Esophagus muscularis mucosa (tissue), 4 donors: ENCODE results near the gene NIN. TPM values are rescaled to one million over a fixed set of nuclear protein-coding genes. Genes with fewer than 3 reads are reported as not detected.

ENCODE experiments used
- DNase-seq: peaks from one replicate; pipeline ENCODE4 v3.0.0-alpha.2; 2017; ENCODE audit errors: extremely low spot score
- H3K27ac ChIP-seq, 4 donors: fragments of 200-600 bp; sonication (generic); replicated peaks in 1 of 4; 1 replicate in 3 of 4; 2 replicates in 1 of 4; pipeline ENCODE4 v1.5.1; 2016 to 2019; ENCODE audit warnings: mild to moderate bottlenecking in 1 of 4
- H3K27me3 ChIP-seq, 4 donors: fragments of 200-600 bp; sonication (generic); one replicate each; pipeline versions ENCODE4 v1.5.1 to v1.6.0; 2016 to 2019
- H3K36me3 ChIP-seq, 4 donors: fragments of 200-600 bp; sonication (generic); one replicate each; pipeline ENCODE4 v1.5.1; 2016 to 2019
- H3K4me1 ChIP-seq, 4 donors: fragments of 200-600 bp; sonication (generic); one replicate each; pipeline ENCODE4 v1.5.1; 2016 to 2019
- H3K4me3 ChIP-seq, 4 donors: fragments of 200-600 bp; sonication (generic); 1 replicate in 2 of 4; 2 replicates in 2 of 4; pipeline ENCODE4 v1.5.1; 2016 to 2019; ENCODE audit warnings: mild to moderate bottlenecking in 4 of 4, moderate library complexity in 1 of 4
- H3K9me3 ChIP-seq, 4 donors: fragments of 200-600 bp; sonication (generic); 1 replicate in 3 of 4; 2 replicates in 1 of 4; pipeline ENCODE4 v1.5.1; 2016 to 2019
- CTCF ChIP-seq, 3 experiments: fragments of 200-600 bp in 2 of 3; fragments of 450-650 bp in 1 of 3; sonication (generic) in 2 of 3; IDR thresholded peaks; one replicate each; pipeline ENCODE4 v1.5.1; 2017 to 2019; ENCODE audit warnings: antibody characterized with exemption in 3 of 3, mild to moderate bottlenecking in 2 of 3, moderate library complexity in 1 of 3
- EP300 ChIP-seq: sonication (generic); formaldehyde crosslinking; IDR thresholded peaks from one replicate; pipeline ENCODE4 v1.6.1; 2017; ENCODE audit warnings: antibody characterized with exemption
- POLR2A ChIP-seq: fragments of 450-650 bp; IDR thresholded peaks from one replicate; pipeline ENCODE4 v1.6.1; 2017; ENCODE audit warnings: antibody characterized with exemption, moderate library complexity, mild to moderate bottlenecking, low read depth
- POLR2AphosphoS5 ChIP-seq, 2 donors: sonication (generic); formaldehyde crosslinking; IDR thresholded peaks; one replicate each; pipeline ENCODE4 v1.6.1; 2017; ENCODE audit warnings: antibody characterized with exemption in 2 of 2
- WGBS: methylation state at CpG from one replicate; pipeline ENCODE4 v1.1.5; 2018; 5-methylcytosine and 5-hydroxymethylcytosine counted together
- intact Hi-C: fragments of 100-400 bp; cut with DNase I; formaldehyde crosslinking; loops from one replicate; pipeline ENCODE4 v1.15.1; 2023
- total RNA-seq, 4 donors: library from RNA; depleted of rRNA; stranded (reverse); fragments of >200 nt; gene quantifications; one replicate each; pipeline versions ENCODE4 v1.1.0 to v1.2.1, GENCODE V29; 2016

NIN gene
- total RNA-seq, 4 donors from 2014 or later = 26.2 to 38.8 (median 34.1) TPM

- Histone ChIP-seq H3K4me3 (no peak overlapping the region), H3K27me3 (no peaks in the 10 kb centered on the region), H3K36me3 (peaks cover 0 to 21% (median 5%) of the 10 kb centered on the region in 4 donors), H3K27ac (no peak overlapping the region), H3K9me3 (no peaks in the 10 kb centered on the region), H3K4me1 (peaks cover 0 to 29% (median 7%) of the 10 kb centered on the region in 4 donors)
- WGBS = 87% methylated on average over 13 of the region's 16 CpGs
- intact Hi-C loops = no loop called here
- no peak for DNase-seq
- TF ChIP-seq POLR2A (no peak), POLR2AphosphoS5 (IDR thresholded peaks at IDR 0.05) (no peak), CTCF (IDR thresholded peaks at IDR 0.05) (no peak), EP300 (no peak)
Measured at GRCh38 chr14:50784683-50785456, 46.1 kb downstream of the NIN start.

- no peaks in the 10 kb centered on the region for H3K27me3 ChIP-seq
- no peak for DNase-seq
- peaks cover 0 to 10% (median 0%) of the 10 kb centered on the region in 4 donors for H3K36me3 ChIP-seq
- intact Hi-C loops = no loop called here
- H3K27ac ChIP-seq = no peak overlapping the region
- H3K4me3 ChIP-seq = no peak overlapping the region
- H3K4me1 ChIP-seq = peaks cover 0 to 29% (median 8%) of the 10 kb centered on the region in 4 donors
- 85% methylated on average over 2 of the region's 2 CpGs for WGBS
- H3K9me3 ChIP-seq = no peaks in the 10 kb centered on the region
- no peak for TF ChIP-seq POLR2AphosphoS5 (IDR thresholded peaks at IDR 0.05)
- TF ChIP-seq CTCF (IDR thresholded peaks at IDR 0.05) = no peak
- TF ChIP-seq EP300 = no peak
- TF ChIP-seq POLR2A = no peak
Measured at GRCh38 chr14:50783563-50783962, 47.4 kb downstream of the NIN start.

GRCh38 chr14:50780393-50780792 is 50.6 kb downstream of the NIN start:
- H3K27ac ChIP-seq = no peak overlapping the region
- peaks cover 4 to 27% (median 13%) of the 10 kb centered on the region in 4 donors for H3K4me1 ChIP-seq
- H3K9me3 ChIP-seq = no peaks in the 10 kb centered on the region
- H3K4me3 ChIP-seq = no peak overlapping the region
- DNase-seq = no peak
- TF ChIP-seq EP300 = no peak
- TF ChIP-seq POLR2AphosphoS5 (IDR thresholded peaks at IDR 0.05) = no peak
- TF ChIP-seq CTCF (IDR thresholded peaks at IDR 0.05) = no peak
- intact Hi-C loops = no loop called here
- WGBS = 90% methylated on average over 4 of the region's 4 CpGs
- H3K27me3 ChIP-seq = no peaks in the 10 kb centered on the region
- peaks cover 0 to 20% (median 7%) of the 10 kb centered on the region in 4 donors for H3K36me3 ChIP-seq

GRCh38 chr14:50778721-50779483 is 52.1 kb downstream of the NIN start:
- WGBS = 83% methylated on average over 8 of the region's 8 CpGs
- intact Hi-C loops = loop anchor here (5.0 kb wide), 2 partner anchors 177 to 237 kb away; no protein-coding TSS in a partner anchor
- Histone ChIP-seq H3K27ac (no peak overlapping the region), H3K4me3 (no peak overlapping the region), H3K27me3 (no peaks in the 10 kb centered on the region), H3K4me1 (peaks cover 6 to 31% (median 12%) of the 10 kb centered on the region in 4 donors), H3K36me3 (peaks cover 0 to 22% (median 11%) of the 10 kb centered on the region in 4 donors), H3K9me3 (no peaks in the 10 kb centered on the region)
- TF ChIP-seq POLR2AphosphoS5 (IDR thresholded peaks at IDR 0.05) (no peak), POLR2A (no peak), EP300 (no peak), CTCF (IDR thresholded peaks at IDR 0.05) (no peak)
- DNase-seq = no peak
